SK-N-DZ (cell line): ENCODE results near the gene KHDRBS2.

Experiments used
- DNase-seq: peaks from one replicate; pipeline ENCODE4 v3.0.0-alpha.2; 2015; ENCODE audit warnings: low spot score

KHDRBS2 gene

DNA sequence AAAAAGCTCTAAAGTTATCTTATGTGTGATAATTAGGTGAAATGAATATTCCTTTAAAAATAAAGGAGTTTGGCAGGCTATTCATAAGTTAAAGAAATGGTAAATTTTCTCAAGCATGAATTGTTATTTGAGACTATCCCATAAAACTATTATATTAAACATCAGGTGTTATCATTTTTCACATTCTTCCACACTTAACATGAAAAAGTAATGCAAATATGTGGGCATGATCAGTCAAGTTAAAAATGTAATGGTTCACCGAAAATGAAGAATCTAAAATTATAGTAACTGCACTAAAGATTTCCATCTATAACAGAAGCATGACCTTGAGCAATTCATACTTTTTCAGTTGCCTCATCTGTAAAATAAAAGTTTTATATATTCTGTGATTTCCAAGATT, 110.8 kb downstream of the KHDRBS2 start:
- DNase-seq, result no peak

DNA sequence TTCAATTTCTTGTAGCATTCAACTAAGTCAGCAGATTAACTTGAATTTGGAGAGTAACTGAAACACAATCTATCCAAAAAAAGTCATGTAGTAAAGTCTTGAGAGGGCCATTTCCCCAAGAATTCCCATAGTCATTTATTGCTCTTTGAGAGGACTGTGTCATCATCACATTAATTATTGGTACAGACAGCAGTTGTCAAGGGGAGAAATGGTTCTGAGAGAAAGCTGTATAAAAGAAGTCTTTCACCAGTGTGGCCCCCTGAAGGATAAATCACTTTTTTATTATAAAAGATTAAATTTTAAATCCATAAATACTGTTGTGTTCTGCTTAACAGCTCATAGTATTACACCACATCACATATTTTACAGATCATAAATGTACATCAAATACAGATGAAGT, 111.5 kb downstream of the KHDRBS2 start:
- no peak for DNase-seq

DNA sequence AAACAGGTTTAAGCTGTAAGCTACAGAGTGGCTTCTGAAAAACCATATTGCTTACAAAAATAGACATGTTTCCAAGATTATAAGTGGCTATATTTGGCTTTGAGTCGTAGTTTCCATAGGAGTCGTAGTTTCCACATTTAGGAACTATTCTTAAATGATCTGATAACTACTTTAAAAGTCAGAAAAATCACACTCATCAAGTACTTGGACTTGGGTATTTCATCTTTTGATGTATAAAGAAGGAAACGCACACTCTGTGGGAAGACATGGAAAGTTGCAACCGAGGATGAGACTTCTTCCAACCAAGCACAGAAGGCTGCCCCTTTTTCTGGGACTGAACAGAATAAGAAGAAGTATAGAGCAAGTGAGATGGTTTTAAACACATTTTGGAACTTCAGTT, 118.3 kb downstream of the KHDRBS2 start:
- DNase-seq, result no peak

DNA sequence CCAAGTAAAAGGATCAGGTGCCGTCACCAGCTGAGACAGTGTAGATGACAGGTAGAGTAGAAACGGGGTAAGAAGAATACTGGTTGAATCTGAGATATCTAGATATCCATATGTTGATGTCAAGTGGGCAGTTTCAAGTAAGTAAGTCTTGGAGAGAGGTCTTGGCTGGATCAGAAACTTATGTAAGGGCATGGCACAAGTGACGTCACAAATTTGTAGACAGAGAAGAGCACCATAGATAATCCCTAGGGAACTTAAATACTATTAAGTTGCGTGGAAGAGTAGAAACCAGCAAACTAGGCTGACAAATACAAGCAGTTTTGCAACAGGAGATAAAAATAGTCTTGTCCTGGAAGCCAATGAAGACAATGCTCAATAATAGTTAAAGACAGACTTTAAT, 123.2 kb downstream of the KHDRBS2 start:
- DNase-seq, result no peak

DNA sequence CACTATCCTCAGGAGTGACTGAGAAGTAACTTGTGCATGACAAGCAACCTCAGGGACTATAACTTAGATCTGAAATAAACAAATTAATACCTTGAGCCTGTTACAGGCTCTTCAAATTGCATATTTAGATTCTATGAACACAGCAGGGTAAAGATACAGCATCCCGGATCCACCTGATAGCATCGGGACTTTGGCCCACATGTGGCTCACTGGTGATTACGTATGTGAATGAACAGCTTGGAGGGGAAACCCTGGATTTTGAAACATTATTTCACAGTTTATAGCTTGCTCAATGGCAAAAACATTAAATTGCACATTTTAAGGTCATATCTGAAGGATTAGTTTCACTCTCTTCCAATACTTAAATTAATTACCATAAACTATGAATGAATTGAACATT, 133.2 kb downstream of the KHDRBS2 start:
- DNase-seq, result no peak

DNA sequence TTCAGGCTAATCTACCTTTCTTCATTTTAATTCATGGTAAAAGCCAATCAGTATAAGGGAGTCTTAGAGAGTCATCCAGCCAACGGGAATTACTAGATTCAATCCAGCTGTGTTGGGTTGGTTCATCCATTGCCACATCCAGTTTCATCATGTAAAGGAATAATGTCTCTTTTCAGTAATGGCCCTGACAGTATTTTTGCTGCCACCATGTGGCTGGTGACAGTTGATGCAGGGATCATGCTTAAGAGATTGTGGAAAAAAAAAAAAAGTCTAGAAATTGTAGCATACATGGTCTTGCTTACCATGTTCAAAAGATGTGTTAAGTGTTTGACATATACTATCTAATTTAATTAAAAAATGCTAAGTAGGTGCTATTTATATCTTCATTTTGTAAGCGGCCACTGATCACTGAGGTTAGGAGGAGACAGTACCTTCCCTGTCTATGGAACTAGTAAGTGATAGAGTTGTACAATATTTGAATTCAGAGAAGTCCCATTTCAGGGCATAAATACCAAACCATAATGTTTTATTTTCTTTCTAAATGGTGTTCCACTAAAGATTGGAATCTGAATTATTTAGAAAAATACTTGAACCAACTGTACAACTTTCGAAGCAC, 135.9 kb downstream of the KHDRBS2 start:
- DNase-seq, result peak; percentile 46

- DNase-seq, result no peak
Measured at GRCh38 chr6:62146954-62147853, 138.8 kb downstream of the KHDRBS2 start.

DNA sequence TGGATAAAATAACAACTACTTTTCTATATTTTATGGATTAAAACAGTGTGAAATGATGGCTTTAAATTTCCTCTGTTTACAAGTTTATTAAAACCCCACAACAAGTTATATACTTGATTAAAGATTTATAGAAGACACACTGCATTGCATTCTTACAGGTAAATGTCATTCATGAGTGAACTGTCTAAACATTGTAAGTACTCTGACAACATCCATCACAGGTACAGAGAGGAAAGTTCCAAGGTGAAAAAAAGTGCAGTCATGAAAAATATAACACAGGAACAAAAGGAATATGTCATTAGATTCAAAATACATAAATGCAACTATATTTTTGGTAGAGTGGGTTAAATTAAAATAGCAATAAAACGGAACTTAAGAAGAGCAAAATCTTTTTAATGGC, 156.9 kb downstream of the KHDRBS2 start:
- DNase-seq, result no peak

- no peak for DNase-seq
Measured at GRCh38 chr6:62119401-62119800, 166.6 kb downstream of the KHDRBS2 start.

DNA sequence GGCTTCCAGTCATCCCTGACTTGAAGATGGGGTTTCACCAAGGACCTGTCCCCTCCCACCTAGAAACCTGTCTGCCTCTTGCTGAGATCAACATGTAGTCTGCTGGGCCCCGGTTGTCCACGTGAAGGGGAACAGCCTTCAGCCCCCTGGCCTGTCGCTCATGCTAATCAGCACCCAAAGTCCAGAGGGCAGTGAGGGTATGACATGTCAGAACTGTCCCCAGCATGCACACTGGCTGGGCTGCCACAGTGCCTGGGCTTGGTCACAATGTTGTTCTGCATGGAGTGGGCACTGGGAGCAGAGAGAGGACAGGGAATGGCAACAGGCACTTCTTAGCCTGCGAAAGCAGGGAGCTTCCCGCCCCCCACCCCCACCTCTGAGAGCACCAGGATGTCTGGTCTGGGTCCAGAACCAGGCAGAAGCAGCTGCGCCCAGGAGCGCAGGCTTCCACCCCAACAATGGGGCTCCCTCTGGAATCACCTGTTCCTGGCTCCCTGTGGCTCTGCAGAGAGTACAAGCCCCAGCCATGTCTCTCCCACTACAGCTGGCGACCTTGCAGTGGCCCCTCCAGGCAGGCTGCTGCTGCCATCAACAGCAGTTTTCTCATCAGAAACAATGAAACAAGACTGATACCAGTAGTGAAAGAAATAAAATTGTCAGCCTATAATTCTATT, 182.7 kb downstream of the KHDRBS2 start:
- no peak for DNase-seq

DNA sequence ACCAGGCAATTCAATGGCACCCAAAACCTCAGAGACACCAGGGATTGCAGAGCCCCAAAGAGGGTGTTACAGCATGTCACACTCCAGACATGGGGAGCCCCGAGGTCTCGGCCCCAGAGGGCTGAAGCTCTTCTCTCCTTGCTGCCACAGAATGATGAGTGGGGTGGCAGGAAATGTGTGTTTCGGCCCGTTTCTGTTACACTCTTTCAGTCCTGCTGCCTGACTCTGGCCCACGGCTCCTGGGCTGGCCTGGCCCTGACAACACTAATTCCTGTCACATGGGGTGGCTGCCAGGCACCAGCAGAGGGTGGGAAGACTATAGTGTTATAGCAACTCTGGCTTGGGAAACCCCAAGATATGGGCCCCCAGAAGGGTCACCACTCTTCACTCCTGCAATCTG, 183.6 kb downstream of the KHDRBS2 start:
- DNase-seq, result no peak

DNA sequence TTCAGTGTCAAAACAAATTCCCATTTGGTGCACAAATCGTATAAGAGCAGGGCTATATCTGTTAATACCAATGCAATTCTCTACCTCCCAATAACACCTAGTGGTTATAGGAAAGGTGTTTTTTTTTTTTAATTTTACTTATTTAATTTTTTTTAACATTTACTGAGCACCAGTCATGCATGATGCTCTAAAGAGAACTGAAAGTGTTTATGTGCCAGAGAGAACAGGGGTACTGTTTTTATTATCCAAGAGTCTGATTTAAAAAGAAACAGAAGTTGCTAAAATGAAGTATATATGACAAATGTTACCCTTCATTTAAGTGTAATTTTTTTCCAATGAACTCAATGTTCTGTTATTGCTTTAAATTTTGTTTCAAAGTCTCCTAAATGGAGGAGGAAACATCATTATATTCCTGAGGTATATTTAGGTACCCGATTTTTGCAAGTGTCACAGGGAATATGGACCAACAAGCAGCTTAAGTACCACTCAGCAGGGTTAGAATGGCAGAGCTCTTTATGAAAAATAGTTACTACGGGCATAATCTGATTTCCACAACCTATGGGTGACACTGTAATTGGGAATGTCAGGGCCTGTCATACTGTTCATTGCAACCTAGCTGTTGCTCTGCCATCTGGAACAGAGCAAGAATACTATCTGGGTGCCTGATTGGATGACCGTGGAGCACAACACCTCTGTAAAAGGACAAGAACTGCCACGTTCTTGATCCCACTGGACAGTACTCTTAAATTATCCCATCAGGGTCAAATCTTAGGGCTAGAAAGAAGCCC, 195.4 kb downstream of the KHDRBS2 start:
- DNase-seq, result no peak

GRCh38 chr6:62089781-62090180, 196.2 kb downstream of the KHDRBS2 start:
- DNase-seq, result no peak

GRCh38 chr6:62086047-62086446, 200.0 kb downstream of the KHDRBS2 start:
- DNase-seq, result no peak

- DNase-seq, result no peak
Measured at GRCh38 chr6:62075869-62076268, 210.2 kb downstream of the KHDRBS2 start.

DNA sequence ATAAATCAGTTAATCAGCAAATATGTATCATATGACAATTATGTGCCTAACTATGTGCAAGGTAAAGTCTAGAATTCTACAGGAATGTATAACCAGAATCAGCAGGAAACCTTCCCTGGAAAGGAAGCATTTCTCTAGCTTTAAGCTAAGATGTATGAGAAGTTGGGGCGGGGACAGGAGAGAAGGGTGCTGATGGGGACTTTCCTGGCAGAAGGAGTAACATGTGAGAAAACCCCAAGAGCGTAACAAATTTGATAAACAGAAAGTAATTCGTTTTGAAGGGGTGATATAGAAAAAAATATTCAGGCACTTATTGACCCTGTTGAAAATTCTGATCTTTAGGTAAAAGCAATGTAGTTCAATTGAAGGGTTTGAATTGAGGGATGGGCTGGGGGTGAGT, 226.1 kb downstream of the KHDRBS2 start:
- DNase-seq, result no peak

GRCh38 chr6:62057300-62057699, 228.7 kb downstream of the KHDRBS2 start:
- DNase-seq, result no peak

DNA sequence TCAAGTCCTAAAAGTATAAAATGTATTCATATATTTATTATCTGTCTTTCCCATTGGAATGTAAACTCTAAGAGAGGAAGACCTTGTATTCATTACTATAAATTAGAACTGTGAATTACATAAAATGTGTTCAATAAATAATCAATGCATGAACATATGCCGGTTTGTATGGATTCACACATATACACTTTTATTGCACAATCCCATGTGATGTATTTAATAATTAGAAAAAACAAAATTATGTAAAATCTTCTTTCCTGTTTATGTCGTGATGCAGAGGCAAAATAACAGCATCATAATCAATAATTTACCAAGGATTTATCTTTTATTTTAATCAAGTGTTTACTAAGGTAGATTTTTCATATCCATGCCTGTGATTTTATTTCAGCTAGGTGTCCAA, 240.5 kb downstream of the KHDRBS2 start:
- no peak for DNase-seq

- no peak for DNase-seq
Measured at GRCh38 chr6:62043084-62043483, 242.9 kb downstream of the KHDRBS2 start.

DNA sequence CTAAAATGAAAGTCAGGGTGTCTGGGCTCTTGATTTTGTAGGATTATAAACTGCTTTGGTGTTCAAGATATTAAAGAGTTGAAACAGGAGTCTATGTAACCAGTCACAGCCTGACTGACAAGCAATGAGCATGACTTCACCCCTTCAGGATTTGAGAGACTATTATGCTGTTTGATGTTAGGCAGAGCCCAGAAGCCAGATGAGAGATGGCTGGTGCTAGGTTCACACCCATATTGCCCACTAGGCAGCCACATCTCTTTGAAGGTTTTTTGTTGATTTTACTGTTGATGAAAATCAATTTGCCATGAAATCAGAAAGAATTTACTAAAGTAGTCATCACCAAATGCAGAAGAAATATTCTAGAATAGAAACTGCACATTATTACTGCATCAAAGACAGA, 243.6 kb downstream of the KHDRBS2 start:
- no peak for DNase-seq

GRCh38 chr6:62039605-62040004, 246.4 kb downstream of the KHDRBS2 start:
- DNase-seq, result no peak

GRCh38 chr6:62037445-62037844, 248.6 kb downstream of the KHDRBS2 start:
- DNase-seq, result no peak
